HTR-8/SVneo (cell line): ENCODE results near the gene ZSCAN22.
"Not testable (repeated sequence)": the region's sequence is repeated elsewhere in the genome, so short reads cannot be mapped to it uniquely, and the experiment has no call there.

Experiments
- DNase-seq: peaks from one replicate; pipeline ENCODE4 v3.0.0; 2011; ENCODE audit warnings: low spot score, mixed read lengths; ENCODE audit not compliant: insufficient read length
- FAIRE-seq: peaks from 2 replicates; lab custom pipeline; 2011; peaks lifted over from hg19 to GRCh38; lab: Jason Lieb, UNC

ZSCAN22 gene

GRCh38 chr19:58326914-58327726 is at the start of gene ZSCAN22:
Gene ZSCAN22 (plus strand): TSS chr19:58326994. CDS start chr19:58334803, 7,809 bp downstream.
- DNase-seq (peak; percentile 96), FAIRE-seq (peak; percentile 95)

- FAIRE-seq, result no peak
- no peak for DNase-seq
Observed at GRCh38 chr19:58277197-58277596, 49.6 kb upstream of the ZSCAN22 start.

- FAIRE-seq (no peak), DNase-seq (no peak)
Observed at GRCh38 chr19:58277748-58278540, 48.9 kb upstream of the ZSCAN22 start.

GRCh38 chr19:58278541-58279041 is 48.2 kb upstream of the ZSCAN22 start, which contains the start of gene ZNF8:
Gene ZNF8 (plus strand): TSS chr19:58278955. CDS start chr19:58279082, 127 bp downstream.
- FAIRE-seq, result peak; percentile 96

GRCh38 chr19:58279042-58279924 is 47.5 kb upstream of the ZSCAN22 start:
- FAIRE-seq (no peak), DNase-seq (peak; percentile 71)

More at GRCh38 chr19:58278541-58279041, 48.2 kb upstream of the ZSCAN22 start, which contains the start of gene ZNF8:
- peak; percentile 99 for DNase-seq

GRCh38 chr19:58279925-58280316 is 46.9 kb upstream of the ZSCAN22 start:
- no peak for FAIRE-seq
- DNase-seq, result no peak

- no peak for FAIRE-seq
- DNase-seq, result no peak
Observed at GRCh38 chr19:58284199-58284598, 42.6 kb upstream of the ZSCAN22 start.

- FAIRE-seq (no peak), DNase-seq (no peak)
Observed at GRCh38 chr19:58291943-58292342, 34.9 kb upstream of the ZSCAN22 start.

GRCh38 chr19:58294743-58295374 is 31.9 kb upstream of the ZSCAN22 start:
- FAIRE-seq (no peak), DNase-seq (no peak)

GRCh38 chr19:58296104-58296503 is 30.7 kb upstream of the ZSCAN22 start:
- DNase-seq, result no peak
- no peak for FAIRE-seq

- DNase-seq, result no peak
- FAIRE-seq, result no peak
Observed at GRCh38 chr19:58300620-58301019, 26.2 kb upstream of the ZSCAN22 start.

- DNase-seq (no peak), FAIRE-seq (no peak)
Observed at GRCh38 chr19:58304255-58304654, 22.5 kb upstream of the ZSCAN22 start.

- DNase-seq (no peak), FAIRE-seq (no peak)
Observed at GRCh38 chr19:58304748-58305064, 22.1 kb upstream of the ZSCAN22 start.

- FAIRE-seq (peak; percentile 98), DNase-seq (peak; percentile 95)
Observed at GRCh38 chr19:58305065-58305931, 21.5 kb upstream of the ZSCAN22 start, which contains the start of gene ERVK3-1. Gene ERVK3-1 (plus strand): TSS chr19:58305377. CDS start chr19:58312169, 6,792 bp downstream.

- FAIRE-seq, result no peak
- DNase-seq, result no peak
Observed at GRCh38 chr19:58305932-58306323, 20.9 kb upstream of the ZSCAN22 start.

- no peak for DNase-seq
- no peak for FAIRE-seq
Observed at GRCh38 chr19:58307736-58308135, 19.1 kb upstream of the ZSCAN22 start.

GRCh38 chr19:58310685-58311084 is 16.1 kb upstream of the ZSCAN22 start:
- FAIRE-seq, DNase-seq: not testable (repeated sequence)

- FAIRE-seq (peak; percentile 40), DNase-seq (no peak)
Observed at GRCh38 chr19:58311345-58311865, 15.4 kb upstream of the ZSCAN22 start.
